ENCODE measurements around the gene DCAF17.
"Not testable (repeated sequence)": the region's sequence is repeated elsewhere in the genome, so short reads cannot be mapped to it uniquely, and the experiment has no call there.

Gene DCAF17

GRCh38 chr2:171482308-171482707, 48.3 kb downstream of the DCAF17 start:
- H3K9me3 ChIP-seq (ENCODE audit: control insufficient read depth, low read length), result no peaks in the 10 kb centered on the region
- H3K4me1 ChIP-seq (ENCODE audit: control insufficient read depth, insufficient read depth, low read length), result peaks cover 11% of the 10 kb centered on the region
- H3K4me3 ChIP-seq (ENCODE audit: insufficient read depth, low read depth, low read length), result no peak overlapping the region
- H3K36me3 ChIP-seq (ENCODE audit: control insufficient read depth, insufficient read depth, low read length), result no peaks in the 10 kb centered on the region
- peak overlapping the region; percentile 57 for H3K27ac ChIP-seq (ENCODE audit: insufficient read depth, low read depth, low read length, poor library complexity, severe bottlenecking)
- no peaks in the 10 kb centered on the region for H3K27me3 ChIP-seq (ENCODE audit: control insufficient read depth, insufficient read depth, low read length, poor library complexity, severe bottlenecking)

- Histone ChIP-seq H3K36me3 (ENCODE audit: control insufficient read depth, insufficient read depth, low read length) (no peaks in the 10 kb centered on the region), H3K27me3 (ENCODE audit: control insufficient read depth, insufficient read depth, low read length, poor library complexity, severe bottlenecking) (no peaks in the 10 kb centered on the region), H3K4me1 (ENCODE audit: control insufficient read depth, insufficient read depth, low read length) (peaks cover 11% of the 10 kb centered on the region), H3K27ac (ENCODE audit: insufficient read depth, low read depth, low read length, poor library complexity, severe bottlenecking) (peak overlapping the region; percentile 57), H3K4me3 (ENCODE audit: insufficient read depth, low read depth, low read length) (no peak overlapping the region), H3K9me3 (ENCODE audit: control insufficient read depth, low read length) (no peaks in the 10 kb centered on the region)
- WGBS, 2 experiments, result 65 to 71% methylated on average over 3 of the region's 3 CpGs
Observed at GRCh38 chr2:171482877-171483276, 48.9 kb downstream of the DCAF17 start.

GRCh38 chr2:171483793-171484192, 49.8 kb downstream of the DCAF17 start:
- no peak overlapping the region for H3K4me3 ChIP-seq (ENCODE audit: insufficient read depth, low read depth, low read length)
- H3K9me3 ChIP-seq (ENCODE audit: control insufficient read depth, low read length), result no peaks in the 10 kb centered on the region
- H3K36me3 ChIP-seq (ENCODE audit: control insufficient read depth, insufficient read depth, low read length), result no peaks in the 10 kb centered on the region
- no peaks in the 10 kb centered on the region for H3K27me3 ChIP-seq (ENCODE audit: control insufficient read depth, insufficient read depth, low read length, poor library complexity, severe bottlenecking)
- peaks cover 11% of the 10 kb centered on the region for H3K4me1 ChIP-seq (ENCODE audit: control insufficient read depth, insufficient read depth, low read length)
- H3K27ac ChIP-seq (ENCODE audit: insufficient read depth, low read depth, low read length, poor library complexity, severe bottlenecking), result no peak overlapping the region
- WGBS, 2 experiments, result 94 to 100% methylated on average over 1 of the region's 2 CpGs

GRCh38 chr2:171485116-171485515, 51.1 kb downstream of the DCAF17 start:
- H3K27me3 ChIP-seq (ENCODE audit: control insufficient read depth, insufficient read depth, low read length, poor library complexity, severe bottlenecking), result no peaks in the 10 kb centered on the region
- peaks cover 11% of the 10 kb centered on the region for H3K4me1 ChIP-seq (ENCODE audit: control insufficient read depth, insufficient read depth, low read length)
- no peak overlapping the region for H3K27ac ChIP-seq (ENCODE audit: insufficient read depth, low read depth, low read length, poor library complexity, severe bottlenecking)
- H3K4me3 ChIP-seq (ENCODE audit: insufficient read depth, low read depth, low read length), result no peak overlapping the region
- H3K36me3 ChIP-seq (ENCODE audit: control insufficient read depth, insufficient read depth, low read length), result no peaks in the 10 kb centered on the region
- 92 to 100% methylated on average over 1 of the region's 1 CpG for WGBS, 2 experiments
- H3K9me3 ChIP-seq (ENCODE audit: control insufficient read depth, low read length), result no peaks in the 10 kb centered on the region

DNA sequence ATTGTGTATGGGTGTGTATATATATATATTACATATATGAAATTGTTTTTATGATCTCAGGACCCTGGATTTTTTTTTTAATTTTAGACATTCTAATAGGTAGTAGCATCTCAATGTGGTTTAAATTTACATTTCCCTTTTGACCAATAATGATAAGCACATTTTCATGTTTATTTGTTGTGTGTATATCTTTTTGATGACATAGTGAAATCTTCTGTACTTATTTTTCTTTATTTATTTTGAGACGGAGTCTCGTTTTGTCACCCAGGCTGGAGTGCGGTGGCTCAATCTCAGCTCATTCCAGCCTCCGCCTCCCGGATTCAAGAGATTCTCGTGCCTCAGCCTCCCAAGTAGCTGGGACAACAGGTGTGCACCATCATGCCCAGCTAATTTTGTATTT, 53.2 kb downstream of the DCAF17 start:
- Histone ChIP-seq H3K27me3 (ENCODE audit: control insufficient read depth, insufficient read depth, low read length, poor library complexity, severe bottlenecking) (no peaks in the 10 kb centered on the region), H3K4me1 (ENCODE audit: control insufficient read depth, insufficient read depth, low read length) (peaks cover 12% of the 10 kb centered on the region), H3K9me3 (ENCODE audit: control insufficient read depth, low read length) (no peaks in the 10 kb centered on the region), H3K27ac (ENCODE audit: insufficient read depth, low read depth, low read length, poor library complexity, severe bottlenecking) (no peak overlapping the region), H3K4me3 (ENCODE audit: insufficient read depth, low read depth, low read length) (no peak overlapping the region), H3K36me3 (ENCODE audit: control insufficient read depth, insufficient read depth, low read length) (no peaks in the 10 kb centered on the region)
- WGBS, 2 experiments, result 95 to 96% methylated on average over 6 of the region's 6 CpGs

GRCh38 chr2:171487803-171488259, 53.8 kb downstream of the DCAF17 start:
- Histone ChIP-seq H3K4me3 (ENCODE audit: insufficient read depth, low read depth, low read length) (no peak overlapping the region), H3K36me3 (ENCODE audit: control insufficient read depth, insufficient read depth, low read length) (no peaks in the 10 kb centered on the region), H3K4me1 (ENCODE audit: control insufficient read depth, insufficient read depth, low read length) (peaks cover 6% of the 10 kb centered on the region), H3K9me3 (ENCODE audit: control insufficient read depth, low read length) (no peaks in the 10 kb centered on the region), H3K27ac (ENCODE audit: insufficient read depth, low read depth, low read length, poor library complexity, severe bottlenecking) (no peak overlapping the region), H3K27me3 (ENCODE audit: control insufficient read depth, insufficient read depth, low read length, poor library complexity, severe bottlenecking) (no peaks in the 10 kb centered on the region)
- WGBS, 2 experiments, result 92 to 97% methylated on average over 4 of the region's 4 CpGs

DNA sequence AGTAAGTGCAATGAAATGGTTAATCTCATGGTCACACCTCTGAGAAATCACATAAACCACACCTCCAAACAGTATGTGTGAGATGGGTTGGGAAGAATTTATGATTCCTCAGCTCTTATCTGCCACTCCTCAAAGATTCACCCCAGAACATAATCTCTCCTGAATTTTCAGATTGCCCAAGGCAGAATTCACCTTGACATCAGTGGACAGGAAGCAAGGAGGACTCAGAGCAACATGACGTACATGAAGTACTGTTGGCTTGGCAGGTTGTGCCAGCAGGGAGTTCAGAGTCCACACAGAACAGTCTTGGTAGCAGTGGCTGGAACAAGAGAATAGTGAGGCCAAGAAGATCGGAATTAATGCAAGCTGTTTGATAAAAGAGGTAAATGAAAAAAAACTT, 56.6 kb downstream of the DCAF17 start:
- Histone ChIP-seq H3K27me3 (ENCODE audit: control insufficient read depth, insufficient read depth, low read length, poor library complexity, severe bottlenecking) (no peaks in the 10 kb centered on the region), H3K27ac (ENCODE audit: insufficient read depth, low read depth, low read length, poor library complexity, severe bottlenecking) (no peak overlapping the region), H3K4me3 (ENCODE audit: insufficient read depth, low read depth, low read length) (no peak overlapping the region), H3K9me3 (ENCODE audit: control insufficient read depth, low read length) (no peaks in the 10 kb centered on the region), H3K36me3 (ENCODE audit: control insufficient read depth, insufficient read depth, low read length) (no peaks in the 10 kb centered on the region), H3K4me1 (ENCODE audit: control insufficient read depth, insufficient read depth, low read length) (peaks cover 6% of the 10 kb centered on the region)
- 93 to 95% methylated on average over 2 of the region's 2 CpGs for WGBS, 2 experiments

DNA sequence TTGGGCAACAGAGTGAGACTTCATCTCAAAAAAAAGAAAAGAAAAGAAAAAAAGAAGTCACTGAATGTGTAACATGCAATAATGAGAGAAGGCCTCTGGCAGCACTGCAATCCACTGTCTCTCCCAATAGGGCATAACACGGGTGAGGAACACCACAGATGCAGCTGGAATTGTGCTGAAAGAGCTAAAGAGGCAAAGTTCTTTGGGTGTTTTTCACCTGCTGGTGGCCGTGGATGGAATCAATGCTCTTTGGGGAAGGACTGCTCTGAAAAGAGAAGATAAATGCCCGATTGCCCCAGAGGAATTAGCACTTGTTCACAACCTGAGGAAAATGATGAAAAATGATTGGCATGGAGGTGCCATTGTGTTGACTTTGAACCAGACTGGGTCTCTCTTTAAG, 57.3 kb downstream of the DCAF17 start:
- WGBS, 2 experiments, result 69 to 73% methylated on average over 3 of the region's 3 CpGs
- H3K4me1 ChIP-seq (ENCODE audit: control insufficient read depth, insufficient read depth, low read length), result peaks cover 6% of the 10 kb centered on the region
- H3K4me3 ChIP-seq (ENCODE audit: insufficient read depth, low read depth, low read length), result no peak overlapping the region
- no peaks in the 10 kb centered on the region for H3K27me3 ChIP-seq (ENCODE audit: control insufficient read depth, insufficient read depth, low read length, poor library complexity, severe bottlenecking)
- no peak overlapping the region for H3K27ac ChIP-seq (ENCODE audit: insufficient read depth, low read depth, low read length, poor library complexity, severe bottlenecking)
- no peaks in the 10 kb centered on the region for H3K36me3 ChIP-seq (ENCODE audit: control insufficient read depth, insufficient read depth, low read length)
- H3K9me3 ChIP-seq (ENCODE audit: control insufficient read depth, low read length), result no peaks in the 10 kb centered on the region

- WGBS, 2 experiments, result 94% methylated on average over 6 of the region's 6 CpGs
- Histone ChIP-seq H3K27me3 (ENCODE audit: control insufficient read depth, insufficient read depth, low read length, poor library complexity, severe bottlenecking) (no peaks in the 10 kb centered on the region), H3K4me1 (ENCODE audit: control insufficient read depth, insufficient read depth, low read length) (peaks cover 6% of the 10 kb centered on the region), H3K27ac (ENCODE audit: insufficient read depth, low read depth, low read length, poor library complexity, severe bottlenecking) (no peak overlapping the region), H3K4me3 (ENCODE audit: insufficient read depth, low read depth, low read length) (no peak overlapping the region), H3K36me3 (ENCODE audit: control insufficient read depth, insufficient read depth, low read length) (no peaks in the 10 kb centered on the region), H3K9me3 (ENCODE audit: control insufficient read depth, low read length) (no peaks in the 10 kb centered on the region)
Observed at GRCh38 chr2:171492664-171493063, 58.6 kb downstream of the DCAF17 start.

- 94 to 97% methylated on average over 5 of the region's 5 CpGs for WGBS, 2 experiments
- not testable (repeated sequence) for H3K4me1 ChIP-seq (ENCODE audit: control insufficient read depth, insufficient read depth, low read length); H3K27ac ChIP-seq (ENCODE audit: insufficient read depth, low read depth, low read length, poor library complexity, severe bottlenecking); H3K36me3 ChIP-seq (ENCODE audit: control insufficient read depth, insufficient read depth, low read length); H3K9me3 ChIP-seq (ENCODE audit: control insufficient read depth, low read length); H3K27me3 ChIP-seq (ENCODE audit: control insufficient read depth, insufficient read depth, low read length, poor library complexity, severe bottlenecking); H3K4me3 ChIP-seq (ENCODE audit: insufficient read depth, low read depth, low read length)
Observed at GRCh38 chr2:171497664-171498063, 63.6 kb downstream of the DCAF17 start.

DNA sequence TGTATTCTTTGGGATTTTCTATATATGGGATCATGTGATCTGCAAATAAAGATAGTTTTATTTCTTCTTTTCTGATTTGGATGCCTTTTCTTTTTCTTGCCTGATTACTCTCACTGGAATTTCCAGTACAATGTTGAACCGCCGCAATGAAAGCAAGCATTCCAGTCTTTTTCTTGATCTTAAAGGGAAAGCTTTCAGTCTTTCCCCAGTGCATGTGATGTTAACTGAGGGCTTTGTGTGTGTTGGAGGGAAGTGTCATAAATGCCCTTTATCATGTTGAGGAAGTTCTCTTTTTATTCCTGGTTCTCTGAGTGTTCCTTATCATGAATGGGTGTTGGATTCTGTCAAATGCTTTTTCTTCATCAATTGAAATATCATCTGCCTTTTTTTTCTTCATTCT, 71.3 kb downstream of the DCAF17 start:
- Histone ChIP-seq H3K4me1 (ENCODE audit: control insufficient read depth, insufficient read depth, low read length) (no peaks in the 10 kb centered on the region), H3K27me3 (ENCODE audit: control insufficient read depth, insufficient read depth, low read length, poor library complexity, severe bottlenecking) (no peaks in the 10 kb centered on the region), H3K36me3 (ENCODE audit: control insufficient read depth, insufficient read depth, low read length) (no peaks in the 10 kb centered on the region), H3K27ac (ENCODE audit: insufficient read depth, low read depth, low read length, poor library complexity, severe bottlenecking) (no peak overlapping the region), H3K4me3 (ENCODE audit: insufficient read depth, low read depth, low read length) (no peak overlapping the region), H3K9me3 (ENCODE audit: control insufficient read depth, low read length) (no peaks in the 10 kb centered on the region)
- WGBS, 2 experiments, result 31 to 86% methylated on average over 1 to 2 of the region's 2 CpGs
